Naive B cell (primary cell): ENCODE results near the gene HTATSF1. TPM values are rescaled to one million over a fixed set of nuclear protein-coding genes. Genes with fewer than 3 reads are reported as not detected.

Experiments
- ATAC-seq, 2 donors: fragments of 150-1000 bp; cut with Tn5 transposase; 2 replicates each; pipeline ENCODE4 v1.10.0; 2021; ENCODE audit warnings: low read depth in 2 of 2, mild to moderate bottlenecking in 2 of 2, moderate library complexity in 2 of 2
- DNase-seq: peaks from one replicate; pipeline ENCODE4 v3.0.0; 2022
- H3K27ac Mint-ChIP-seq, 6 donors: one replicate each; pipeline ENCODE4 v1.8.0; 2020 to 2022; ENCODE audit warnings: mild to moderate bottlenecking in 6 of 6, mixed read lengths in 6 of 6, moderate library complexity in 5 of 6, inconsistent platforms in 2 of 6
- H3K27me3 Mint-ChIP-seq, 3 donors: one replicate each; pipeline ENCODE4 v1.8.0; 2021 to 2022; ENCODE audit warnings: mixed read lengths in 3 of 3, mild to moderate bottlenecking in 1 of 3
- H3K36me3 Mint-ChIP-seq, 2 donors: one replicate each; pipeline ENCODE4 v1.8.0; 2020 to 2022; ENCODE audit warnings: mixed read lengths in 2 of 2, inconsistent platforms in 1 of 2, mild to moderate bottlenecking in 1 of 2
- H3K4me1 Mint-ChIP-seq, 3 donors: one replicate each; pipeline ENCODE4 v1.8.0; 2020 to 2022; ENCODE audit warnings: mixed read lengths in 3 of 3, inconsistent platforms in 1 of 3, mild to moderate bottlenecking in 1 of 3, moderate library complexity in 1 of 3
- H3K4me3 Mint-ChIP-seq, 8 donors: one replicate each; pipeline ENCODE4 v1.8.0; 2020 to 2022; ENCODE audit warnings: mild to moderate bottlenecking in 8 of 8, mixed read lengths in 8 of 8, moderate library complexity in 8 of 8, inconsistent platforms in 2 of 8
- H3K9me3 Mint-ChIP-seq, 7 donors: one replicate each; pipeline ENCODE4 v1.8.0; 2020 to 2022; ENCODE audit warnings: mixed read lengths in 7 of 7, mild to moderate bottlenecking in 5 of 7, inconsistent platforms in 2 of 7, moderate library complexity in 1 of 7
- polyA plus RNA-seq, 6 donors: library from polyadenylated mRNA; unstranded; fragments of 300-500 nt; fragmentation: Illumina TruSeq; gene quantifications; one replicate each; pipeline ENCODE4 v1.2.3, GENCODE V29; 2021; ENCODE audit warnings: low read depth in 6 of 6

The HTATSF1 gene, protein sequence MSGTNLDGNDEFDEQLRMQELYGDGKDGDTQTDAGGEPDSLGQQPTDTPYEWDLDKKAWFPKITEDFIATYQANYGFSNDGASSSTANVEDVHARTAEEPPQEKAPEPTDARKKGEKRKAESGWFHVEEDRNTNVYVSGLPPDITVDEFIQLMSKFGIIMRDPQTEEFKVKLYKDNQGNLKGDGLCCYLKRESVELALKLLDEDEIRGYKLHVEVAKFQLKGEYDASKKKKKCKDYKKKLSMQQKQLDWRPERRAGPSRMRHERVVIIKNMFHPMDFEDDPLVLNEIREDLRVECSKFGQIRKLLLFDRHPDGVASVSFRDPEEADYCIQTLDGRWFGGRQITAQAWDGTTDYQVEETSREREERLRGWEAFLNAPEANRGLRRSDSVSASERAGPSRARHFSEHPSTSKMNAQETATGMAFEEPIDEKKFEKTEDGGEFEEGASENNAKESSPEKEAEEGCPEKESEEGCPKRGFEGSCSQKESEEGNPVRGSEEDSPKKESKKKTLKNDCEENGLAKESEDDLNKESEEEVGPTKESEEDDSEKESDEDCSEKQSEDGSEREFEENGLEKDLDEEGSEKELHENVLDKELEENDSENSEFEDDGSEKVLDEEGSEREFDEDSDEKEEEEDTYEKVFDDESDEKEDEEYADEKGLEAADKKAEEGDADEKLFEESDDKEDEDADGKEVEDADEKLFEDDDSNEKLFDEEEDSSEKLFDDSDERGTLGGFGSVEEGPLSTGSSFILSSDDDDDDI
- polyA plus RNA-seq, result 10 to 100 TPM; 32.3 to 46.3 (median 34.6) TPM

DNA sequence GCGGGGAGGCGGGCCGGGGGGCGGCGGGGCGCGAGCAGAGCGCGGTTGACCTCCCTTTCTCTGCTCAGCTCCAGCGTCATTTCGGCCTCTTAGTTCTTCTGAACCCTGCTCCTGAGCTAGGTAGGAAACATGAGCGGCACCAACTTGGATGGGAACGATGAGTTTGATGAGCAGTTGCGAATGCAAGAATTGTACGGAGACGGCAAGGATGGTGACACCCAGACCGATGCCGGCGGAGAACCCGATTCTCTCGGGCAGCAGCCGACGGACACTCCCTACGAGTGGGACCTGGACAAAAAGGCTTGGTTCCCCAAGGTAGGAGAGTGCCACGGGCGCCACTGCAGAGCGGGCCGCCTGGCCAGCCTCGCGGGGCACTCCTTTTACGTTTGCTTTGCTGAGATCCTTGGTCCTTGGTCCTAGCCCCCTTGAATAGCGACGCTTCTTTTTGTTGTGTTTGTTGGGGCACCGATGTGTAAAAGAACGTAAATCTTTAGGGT lies at the start of gene HTATSF1:
Gene HTATSF1 (plus strand): TSS at position 37 of the 497 bp plus-strand sequence. CDS start 93 bp downstream, at position 130.
- H3K36me3 Mint-ChIP-seq, result no peaks in the 10 kb centered on the region
- ATAC-seq, result peak in 1 of 2 donors; percentile 1
- H3K4me3 Mint-ChIP-seq, result peak within 1 kb of the TSS; percentile 82 to 97 (median 96)
- no peaks in the 10 kb centered on the region for H3K9me3 Mint-ChIP-seq
- peak within 1 kb of the TSS; percentile 95 to 99 (median 98) for H3K27ac Mint-ChIP-seq
- H3K27me3 Mint-ChIP-seq, result peaks cover 0 to under 1% (median 0%) of the 10 kb centered on the region in 3 donors
- DNase-seq, result no peak
- H3K4me1 Mint-ChIP-seq, result peaks cover 4 to 8% (median 7%) of the 10 kb centered on the region in 3 donors

DNA sequence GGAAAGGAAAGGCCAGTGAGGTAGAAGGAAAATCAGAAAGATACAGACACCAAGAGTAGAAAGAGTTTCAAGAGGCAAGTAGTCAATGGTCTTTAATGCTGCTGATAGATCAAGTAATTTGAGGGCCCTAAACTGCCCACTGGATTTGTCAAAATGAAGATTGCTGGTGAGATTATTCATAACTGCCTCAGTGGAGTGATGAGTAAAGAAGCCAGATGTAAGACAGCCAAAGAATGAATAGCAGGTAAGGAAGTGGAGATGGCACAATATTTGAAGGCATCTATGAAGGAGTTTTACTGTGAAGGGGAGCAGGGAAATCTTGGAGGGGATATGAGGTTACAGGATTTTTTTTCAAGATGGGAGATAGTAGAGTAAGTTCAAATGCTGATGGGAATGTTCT lies 49.4 kb upstream of the HTATSF1 start:
- H3K9me3 Mint-ChIP-seq, result peaks cover 0 to 2% (median 0%) of the 10 kb centered on the region in 7 donors
- peaks cover 0 to 7% (median 0%) of the 10 kb centered on the region in 3 donors for H3K27me3 Mint-ChIP-seq
- no peak overlapping the region for H3K4me3 Mint-ChIP-seq
- H3K36me3 Mint-ChIP-seq, result no peaks in the 10 kb centered on the region
- DNase-seq (no peak), ATAC-seq (no peak)
- no peak overlapping the region for H3K27ac Mint-ChIP-seq
- no peaks in the 10 kb centered on the region for H3K4me1 Mint-ChIP-seq

DNA sequence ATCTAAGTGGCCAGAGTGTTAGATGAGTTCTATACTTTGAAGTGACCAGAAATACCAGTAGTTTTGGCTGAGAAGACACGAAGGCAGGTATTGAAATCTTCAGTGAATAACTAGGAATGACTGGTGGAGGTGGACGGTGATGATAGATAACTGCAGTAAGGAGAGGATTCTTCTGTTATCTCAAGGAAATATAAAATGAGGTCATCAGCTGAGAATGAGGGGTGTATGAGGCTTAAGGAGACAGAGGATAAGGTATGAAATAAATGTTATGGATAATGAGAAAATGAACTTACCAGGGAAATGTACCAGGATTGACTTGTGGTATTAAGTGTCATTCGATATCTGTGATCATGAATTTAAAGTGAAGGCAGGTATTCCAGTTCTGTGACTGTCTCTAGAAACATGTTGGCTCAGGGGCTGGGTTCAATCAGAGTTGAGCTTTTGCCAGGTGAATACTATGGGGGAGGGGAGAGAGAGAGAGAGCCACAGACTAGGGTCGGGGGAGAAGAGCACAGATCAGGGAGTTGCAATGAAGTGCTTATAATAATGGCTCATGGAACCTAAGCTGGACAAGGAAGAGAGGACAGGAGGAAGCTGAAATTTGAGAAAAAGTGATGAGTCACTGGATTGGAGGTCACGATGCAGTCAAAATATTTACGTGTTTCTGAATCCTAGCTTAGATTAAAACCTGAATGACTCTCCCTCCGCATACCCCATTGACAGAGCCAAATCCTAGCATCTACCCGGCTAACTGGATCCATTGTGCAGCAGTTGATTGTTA lies 47.2 kb upstream of the HTATSF1 start:
- no peaks in the 10 kb centered on the region for H3K36me3 Mint-ChIP-seq
- ATAC-seq (no peak), DNase-seq (no peak)
- peaks cover 0 to 7% (median 0%) of the 10 kb centered on the region in 3 donors for H3K27me3 Mint-ChIP-seq
- H3K4me1 Mint-ChIP-seq, result no peaks in the 10 kb centered on the region
- H3K4me3 Mint-ChIP-seq, result no peak overlapping the region
- peaks cover 0 to 2% (median 0%) of the 10 kb centered on the region in 7 donors for H3K9me3 Mint-ChIP-seq
- no peak overlapping the region for H3K27ac Mint-ChIP-seq

- Mint-ChIP-seq H3K27me3 (no peaks in the 10 kb centered on the region), H3K9me3 (no peaks in the 10 kb centered on the region), H3K27ac (no peak overlapping the region), H3K4me3 (no peak overlapping the region), H3K36me3 (no peaks in the 10 kb centered on the region), H3K4me1 (no peaks in the 10 kb centered on the region)
- DNase-seq, result no peak
- ATAC-seq, result no peak
These were observed 44.8 kb upstream of the HTATSF1 start for GRCh38 chrX:136452614-136453013.

DNA sequence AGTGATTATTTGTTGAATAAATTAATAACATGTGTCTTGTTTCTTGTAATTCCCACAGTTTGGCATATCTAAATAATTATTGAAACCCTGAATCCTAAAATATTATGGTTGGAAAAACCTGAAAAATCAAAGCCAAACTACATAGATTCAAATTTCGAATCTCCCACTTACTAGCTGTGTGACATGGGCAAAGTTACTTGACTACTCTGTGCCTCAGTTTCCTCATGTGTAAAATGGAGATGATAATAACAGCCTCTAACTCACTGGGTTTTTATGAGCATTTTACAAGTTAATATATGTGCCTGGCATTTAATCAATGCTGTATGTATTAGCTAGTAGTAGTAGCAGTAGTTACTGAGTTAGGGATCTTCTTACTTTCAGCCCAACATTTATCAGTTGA lies 44.3 kb upstream of the HTATSF1 start:
- Mint-ChIP-seq H3K36me3 (no peaks in the 10 kb centered on the region), H3K27me3 (no peaks in the 10 kb centered on the region), H3K9me3 (no peaks in the 10 kb centered on the region), H3K27ac (no peak overlapping the region), H3K4me1 (no peaks in the 10 kb centered on the region), H3K4me3 (no peak overlapping the region)
- DNase-seq, result no peak
- no peak for ATAC-seq

DNA sequence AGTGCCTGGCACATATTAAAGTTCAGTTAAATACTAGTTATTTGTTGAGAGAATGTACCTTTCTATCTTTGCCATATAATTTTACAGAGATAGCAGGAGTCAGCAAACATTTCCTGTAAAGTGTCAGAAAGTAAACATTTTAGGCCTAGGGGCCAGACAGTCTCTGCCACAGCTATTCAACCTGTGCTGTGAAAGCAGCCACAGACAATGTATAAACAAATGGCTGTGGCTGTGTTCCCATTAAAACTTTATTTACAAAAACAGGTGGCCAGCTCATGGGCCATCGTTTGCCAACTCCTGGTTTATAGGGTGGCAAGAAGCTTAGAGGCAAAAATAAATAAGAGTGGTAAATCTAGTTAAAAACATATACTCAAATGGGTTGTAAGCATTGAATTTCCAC lies 43.6 kb upstream of the HTATSF1 start:
- DNase-seq, result no peak
- Mint-ChIP-seq H3K36me3 (no peaks in the 10 kb centered on the region), H3K4me3 (no peak overlapping the region), H3K27ac (no peak overlapping the region), H3K9me3 (no peaks in the 10 kb centered on the region), H3K4me1 (no peaks in the 10 kb centered on the region), H3K27me3 (no peaks in the 10 kb centered on the region)
- no peak for ATAC-seq

DNA sequence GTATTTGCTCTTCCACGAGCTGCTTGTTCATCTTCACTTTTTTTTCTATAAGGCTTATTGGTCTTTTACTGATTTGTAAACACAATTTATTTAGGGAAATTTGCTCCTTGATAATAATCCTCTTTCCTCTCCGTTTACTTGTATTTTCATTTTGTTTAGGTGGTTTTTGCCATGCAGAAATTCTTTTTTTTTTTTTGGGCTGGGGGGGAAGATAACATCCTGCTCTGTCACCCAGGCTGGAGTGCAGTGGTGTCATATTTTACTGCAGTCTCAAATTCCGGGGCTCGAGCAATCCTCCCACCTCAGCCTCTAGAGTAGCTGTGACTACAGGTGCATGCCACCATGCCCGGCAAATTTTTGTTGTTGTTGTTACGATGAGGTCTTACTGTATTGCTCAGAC lies 41.3 kb upstream of the HTATSF1 start:
- no peaks in the 10 kb centered on the region for H3K9me3 Mint-ChIP-seq
- no peak for ATAC-seq

DNA sequence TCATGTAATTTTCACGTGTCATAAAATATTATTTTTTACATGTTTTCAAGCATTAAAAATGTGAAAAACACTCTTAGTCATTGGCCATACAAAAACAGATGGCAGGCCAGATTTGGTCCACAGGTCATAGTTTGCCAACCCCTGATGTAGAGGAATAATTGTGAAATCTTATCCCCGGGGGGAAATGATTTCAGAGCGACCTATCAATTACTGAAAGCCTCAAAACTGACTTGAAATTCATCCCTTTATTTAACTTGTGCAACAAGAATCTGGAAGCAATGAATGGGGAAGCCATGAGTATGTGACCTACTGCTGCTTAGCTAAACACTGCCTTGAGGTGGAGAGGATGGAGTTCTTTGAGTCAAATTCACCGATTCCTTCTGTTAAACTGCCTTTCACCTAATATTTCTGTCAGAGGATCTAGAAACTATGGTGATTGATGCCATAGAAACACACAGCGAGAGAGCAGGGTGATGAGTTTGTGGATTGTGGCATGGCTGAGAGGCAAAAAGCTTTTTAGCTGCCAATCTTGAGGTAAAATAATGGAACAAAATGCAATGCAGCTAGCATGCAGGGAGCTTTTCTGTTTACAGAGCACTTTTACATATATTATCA lies 40.0 kb upstream of the HTATSF1 start:
- no peaks in the 10 kb centered on the region for H3K4me1 Mint-ChIP-seq
- no peaks in the 10 kb centered on the region for H3K9me3 Mint-ChIP-seq
- ATAC-seq (no peak), DNase-seq (no peak)
- H3K27me3 Mint-ChIP-seq, result no peaks in the 10 kb centered on the region
- H3K27ac Mint-ChIP-seq, result no peak overlapping the region
- no peaks in the 10 kb centered on the region for H3K36me3 Mint-ChIP-seq
- H3K4me3 Mint-ChIP-seq, result no peak overlapping the region

More for the DNA sequence above, 41.3 kb upstream of the HTATSF1 start:
- Mint-ChIP-seq H3K36me3 (no peaks in the 10 kb centered on the region), H3K27me3 (no peaks in the 10 kb centered on the region), H3K27ac (no peak overlapping the region), H3K4me3 (no peak overlapping the region), H3K4me1 (no peaks in the 10 kb centered on the region)
- DNase-seq, result no peak

- DNase-seq, result no peak
- ATAC-seq, result no peak
- Mint-ChIP-seq H3K4me1 (no peaks in the 10 kb centered on the region), H3K27me3 (peaks cover 0 to 5% (median 0%) of the 10 kb centered on the region in 3 donors), H3K36me3 (no peaks in the 10 kb centered on the region), H3K9me3 (no peaks in the 10 kb centered on the region), H3K27ac (no peak overlapping the region), H3K4me3 (no peak overlapping the region)
These were observed 32.8 kb upstream of the HTATSF1 start for GRCh38 chrX:136464589-136464988.

DNA sequence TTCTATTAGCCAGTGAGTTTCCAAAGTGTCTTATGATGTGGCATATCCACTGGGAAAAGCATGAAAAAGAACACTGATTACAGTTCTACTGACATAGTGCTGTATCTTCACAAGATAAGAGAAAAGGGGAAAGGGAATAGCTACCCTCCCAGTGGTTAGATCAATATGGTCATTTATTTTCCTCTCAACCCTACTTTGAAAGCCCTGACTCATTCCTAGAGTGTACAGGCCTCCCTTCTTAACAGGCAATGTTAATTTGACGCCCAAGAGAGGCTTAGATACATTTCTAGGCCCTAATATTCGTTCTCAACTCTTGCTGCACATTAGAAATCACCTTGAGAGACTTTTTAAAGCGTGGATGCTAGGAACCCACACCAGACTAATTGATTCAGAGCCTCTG lies 30.1 kb upstream of the HTATSF1 start:
- ATAC-seq, result no peak
- Mint-ChIP-seq H3K4me3 (no peak overlapping the region), H3K27ac (no peak overlapping the region), H3K27me3 (peaks cover 0 to 5% (median 0%) of the 10 kb centered on the region in 3 donors), H3K9me3 (no peaks in the 10 kb centered on the region), H3K36me3 (no peaks in the 10 kb centered on the region), H3K4me1 (no peaks in the 10 kb centered on the region)
- DNase-seq, result no peak

DNA sequence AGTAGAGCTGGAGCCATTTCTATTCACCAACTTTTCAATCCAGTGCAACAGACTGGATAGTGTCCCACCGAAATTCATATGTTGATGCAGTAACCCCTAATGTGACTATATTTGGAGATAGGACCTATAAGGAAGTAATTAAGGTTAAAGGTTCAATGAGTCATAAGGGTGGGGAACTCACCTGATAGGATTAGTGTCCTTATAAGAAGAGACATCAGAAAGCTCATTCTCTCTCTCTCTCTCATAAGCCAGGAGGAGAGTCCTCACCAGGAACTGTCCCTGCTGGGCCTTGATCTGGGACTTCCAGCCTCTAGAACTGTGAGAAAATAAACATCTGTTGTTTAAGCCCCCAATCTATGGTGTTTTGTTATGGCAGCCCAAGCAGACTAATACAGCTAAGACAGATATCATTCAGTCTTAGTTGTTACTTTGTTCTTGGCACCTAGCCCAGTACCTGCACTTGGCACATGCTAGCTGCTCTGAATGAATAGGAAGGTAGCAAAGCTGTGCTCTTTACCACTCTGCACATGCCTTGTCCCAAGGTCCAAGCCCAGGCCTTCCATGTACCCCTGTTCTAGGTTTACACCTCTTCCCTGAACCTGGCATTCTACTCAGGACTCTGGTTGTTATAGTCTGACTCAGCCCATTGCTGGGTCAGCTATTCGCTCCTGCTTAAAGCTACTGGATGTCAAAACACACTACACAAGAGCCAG lies 28.8 kb upstream of the HTATSF1 start:
- Mint-ChIP-seq H3K27ac (no peak overlapping the region), H3K36me3 (no peaks in the 10 kb centered on the region), H3K9me3 (no peaks in the 10 kb centered on the region), H3K27me3 (peaks cover 0 to 5% (median 0%) of the 10 kb centered on the region in 3 donors), H3K4me1 (no peaks in the 10 kb centered on the region), H3K4me3 (no peak overlapping the region)
- DNase-seq, result no peak
- ATAC-seq, result no peak

DNA sequence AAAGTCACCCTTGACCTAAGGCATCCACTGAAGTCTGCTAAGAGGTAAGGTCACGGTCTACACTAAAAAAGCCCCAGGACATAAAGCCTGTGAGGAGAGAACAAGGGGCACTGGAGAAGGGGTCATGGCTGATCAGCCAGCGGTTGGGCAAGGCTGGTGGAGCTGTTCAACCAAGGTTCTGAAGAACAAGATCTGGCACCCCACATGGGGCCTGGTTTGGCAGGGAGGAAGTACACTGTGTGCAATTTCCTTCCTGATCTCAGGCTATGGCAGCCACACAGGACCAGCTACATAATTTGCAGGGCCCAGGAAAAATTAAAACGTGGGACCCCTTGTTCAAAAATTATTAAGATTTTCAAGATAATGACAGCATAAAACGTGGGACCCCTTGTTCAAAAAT lies 23.7 kb upstream of the HTATSF1 start:
- Mint-ChIP-seq H3K9me3 (peaks cover 0 to 2% (median 0%) of the 10 kb centered on the region in 7 donors), H3K4me1 (no peaks in the 10 kb centered on the region), H3K27me3 (peaks cover 0 to 3% (median 0%) of the 10 kb centered on the region in 3 donors), H3K27ac (peak overlapping the region in 1 of 6 donors; percentile 23), H3K4me3 (no peak overlapping the region), H3K36me3 (no peaks in the 10 kb centered on the region)
- no peak for ATAC-seq
- DNase-seq, result no peak
